ENCODE data around the gene CACNA1D.

CACNA1D gene

DNA sequence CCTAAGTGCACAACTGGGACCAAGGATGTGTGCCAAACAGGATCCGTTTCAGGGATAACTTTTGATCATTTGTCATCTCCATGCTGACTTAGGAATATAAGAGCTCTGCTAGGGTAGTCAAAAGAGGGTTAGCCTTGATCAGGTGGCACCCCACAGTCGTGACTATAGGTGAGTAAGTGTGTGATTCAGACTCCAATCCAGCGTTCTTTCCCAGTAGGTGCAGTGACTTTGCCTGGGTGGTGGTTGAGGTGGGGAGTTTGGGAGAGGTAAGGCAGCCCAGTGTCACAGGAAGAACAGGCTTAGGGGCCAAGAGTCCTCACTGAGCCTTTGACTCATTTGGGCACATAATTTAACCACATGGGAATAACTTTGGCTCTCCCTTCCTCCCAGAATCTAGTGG lies 300.8 kb downstream of the CACNA1D start:
- no peak for DNase-seq

DNA sequence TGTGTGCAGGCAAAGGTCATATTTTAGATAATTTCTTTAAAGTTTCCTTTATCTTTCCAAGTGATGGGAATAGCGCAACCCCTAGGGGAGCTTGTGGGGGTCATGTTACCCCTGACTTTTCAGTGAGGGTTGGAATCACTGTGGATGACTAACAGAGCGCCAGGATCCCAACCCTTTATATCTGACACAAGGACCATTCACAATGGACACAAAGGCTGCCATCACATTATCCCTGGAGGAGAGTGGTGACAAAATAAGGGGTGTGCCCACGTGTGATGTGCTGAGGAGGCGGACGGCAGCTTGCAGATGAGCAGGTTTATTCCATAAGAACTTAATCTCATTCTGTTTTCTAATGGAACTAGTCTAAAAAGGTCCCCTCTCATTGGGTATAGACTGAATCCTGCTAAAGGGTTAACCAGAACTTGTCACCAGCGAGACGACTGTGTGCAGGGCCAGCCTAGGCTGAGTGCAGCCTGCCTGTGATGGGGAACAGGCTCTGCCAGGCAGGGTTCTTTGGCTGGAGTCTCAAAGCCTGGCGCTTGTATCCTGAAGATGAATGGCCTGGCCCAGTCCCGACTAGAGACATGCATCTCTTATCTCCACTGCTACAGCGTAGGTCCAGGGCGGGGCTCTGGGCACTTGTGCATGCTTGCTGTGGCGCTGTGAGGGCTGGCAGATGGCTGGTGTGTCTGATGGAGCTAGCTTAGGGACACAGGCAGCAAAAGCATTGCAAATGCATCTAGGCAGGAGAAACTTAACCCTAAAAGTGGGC lies 301.6 kb downstream of the CACNA1D start:
- DNase-seq: no peak

DNA sequence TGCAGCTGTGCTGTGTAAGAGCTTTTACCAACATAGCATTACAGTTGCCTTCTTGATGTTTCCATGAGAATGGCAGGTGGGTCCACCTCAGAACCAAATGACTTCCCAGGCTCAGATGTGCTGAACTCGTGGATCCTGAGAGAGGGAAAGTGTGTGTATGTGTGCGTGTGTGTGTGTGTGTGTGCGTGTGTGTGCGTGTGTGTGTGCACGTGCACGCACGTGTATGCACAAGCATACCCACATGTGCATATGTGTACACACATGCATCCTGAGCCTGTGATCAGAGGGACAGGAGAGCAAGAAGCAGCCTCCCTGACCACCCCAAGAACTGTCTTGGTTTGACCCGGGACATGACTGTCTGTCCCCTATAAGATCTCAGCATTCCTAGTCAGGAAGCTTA lies 303.7 kb downstream of the CACNA1D start:
- no peak for DNase-seq

DNA sequence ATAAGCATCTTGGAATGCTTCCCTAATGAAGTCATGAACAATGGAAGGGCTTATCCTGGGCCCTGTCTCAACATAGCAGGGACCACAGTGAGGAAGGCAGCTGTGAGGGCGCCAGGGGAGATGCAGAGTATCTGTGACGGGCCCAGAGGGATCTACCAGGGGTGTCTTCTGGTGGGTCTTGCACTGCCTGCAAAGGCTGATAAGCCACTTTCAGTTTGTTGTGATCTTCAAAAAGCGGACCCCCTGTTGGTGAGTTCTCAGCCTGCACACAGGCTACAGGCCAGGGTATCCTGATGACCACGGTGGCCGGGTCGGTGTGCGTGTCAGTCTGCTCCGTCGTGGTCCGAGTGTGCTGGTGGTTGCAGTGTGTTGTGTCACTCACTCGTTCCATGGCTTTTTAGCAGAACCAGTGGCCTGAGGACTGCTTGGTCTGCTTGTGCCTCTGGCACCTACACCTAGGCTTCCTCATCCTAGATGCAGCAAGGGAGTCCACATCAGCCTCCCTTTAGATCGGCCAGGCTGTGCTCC lies 305.0 kb downstream of the CACNA1D start:
- DNase-seq: no peak

DNA sequence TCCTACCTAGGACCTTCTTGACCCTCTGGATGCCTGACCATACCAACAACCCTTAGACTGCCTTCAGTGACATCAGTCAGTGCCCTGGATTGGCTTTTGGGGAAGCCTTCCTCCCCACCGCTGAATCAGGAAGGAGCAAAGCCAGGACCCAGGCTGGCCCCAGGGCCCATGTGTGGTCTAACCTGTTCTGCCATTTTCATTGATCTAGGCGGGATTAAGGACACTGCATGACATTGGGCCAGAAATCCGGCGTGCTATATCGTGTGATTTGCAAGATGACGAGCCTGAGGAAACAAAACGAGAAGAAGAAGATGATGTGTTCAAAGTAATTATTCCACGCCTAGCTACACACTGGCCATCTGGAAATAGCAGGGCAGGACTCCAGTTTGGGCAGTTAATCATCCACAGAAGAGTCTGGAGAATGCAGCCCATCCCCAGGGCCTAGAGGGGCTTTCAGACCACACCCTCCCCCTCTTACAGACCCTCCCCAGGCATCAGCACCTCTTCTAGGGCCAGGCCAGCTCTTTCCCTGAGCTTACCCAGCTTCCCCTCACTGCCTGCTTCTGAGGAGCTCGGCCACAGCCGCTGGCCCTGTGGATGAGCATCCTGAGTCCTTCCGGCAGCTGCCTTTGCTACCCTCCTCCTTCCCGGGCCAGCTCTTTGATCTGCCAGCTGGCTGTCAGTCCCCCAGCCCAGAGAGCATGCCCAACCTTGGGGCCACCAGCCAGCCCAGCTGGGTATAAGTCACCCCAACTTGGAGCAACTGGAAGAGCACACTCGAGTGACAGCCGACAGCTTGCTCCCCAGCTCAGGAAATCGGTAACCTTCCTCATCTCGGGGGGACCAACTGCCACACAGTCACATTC lies 305.9 kb downstream of the CACNA1D start:
- DNase-seq: no peak

DNA sequence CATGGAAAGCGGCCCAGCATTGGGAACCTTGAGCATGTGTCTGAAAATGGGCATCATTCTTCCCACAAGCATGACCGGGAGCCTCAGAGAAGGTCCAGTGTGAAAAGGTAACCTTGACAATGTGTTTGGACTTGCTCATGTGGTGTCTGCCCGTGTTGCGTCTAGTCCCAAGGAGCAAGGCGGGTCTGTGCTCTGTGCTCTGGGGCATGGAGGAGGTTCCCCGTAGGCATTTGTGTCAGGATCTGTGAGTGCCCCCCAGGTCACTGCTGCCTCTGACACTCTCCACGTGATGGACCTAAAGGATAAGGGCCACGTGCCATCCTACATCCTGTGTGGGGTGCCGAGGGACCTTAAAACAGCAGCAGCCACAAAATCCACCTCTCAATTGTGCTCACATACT lies 306.9 kb downstream of the CACNA1D start:
- no peak for DNase-seq

DNA sequence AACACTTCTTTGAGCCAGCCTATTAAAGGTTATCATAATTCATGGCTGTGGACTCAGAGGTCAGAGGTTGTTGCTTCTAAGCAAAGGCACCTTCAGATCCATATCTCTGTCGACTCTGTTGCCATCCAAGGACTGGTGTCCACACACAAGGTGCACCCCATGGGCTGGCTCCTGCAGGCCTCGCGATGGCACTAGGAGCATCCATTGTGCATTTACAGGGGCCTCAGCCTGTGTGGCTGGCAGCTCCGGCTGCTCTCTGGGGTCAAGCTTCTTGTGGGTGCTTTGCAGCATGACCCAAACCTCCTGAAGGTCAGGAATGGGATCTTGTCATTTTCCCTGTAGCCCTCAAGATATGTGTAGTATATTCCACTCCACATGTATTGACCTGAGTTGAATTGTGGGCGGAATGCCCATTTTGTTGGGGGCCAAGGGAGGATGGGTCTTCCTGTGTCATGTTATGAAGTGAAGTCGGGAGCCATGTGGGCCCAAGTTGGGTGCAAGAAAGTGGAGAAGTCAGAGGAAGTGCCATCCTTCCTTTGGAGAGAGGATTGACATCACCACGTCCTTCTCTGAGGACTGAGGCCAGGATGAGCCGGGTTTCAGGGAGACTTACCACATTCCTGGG lies 308.0 kb downstream of the CACNA1D start:
- DNase-seq: no peak

DNA sequence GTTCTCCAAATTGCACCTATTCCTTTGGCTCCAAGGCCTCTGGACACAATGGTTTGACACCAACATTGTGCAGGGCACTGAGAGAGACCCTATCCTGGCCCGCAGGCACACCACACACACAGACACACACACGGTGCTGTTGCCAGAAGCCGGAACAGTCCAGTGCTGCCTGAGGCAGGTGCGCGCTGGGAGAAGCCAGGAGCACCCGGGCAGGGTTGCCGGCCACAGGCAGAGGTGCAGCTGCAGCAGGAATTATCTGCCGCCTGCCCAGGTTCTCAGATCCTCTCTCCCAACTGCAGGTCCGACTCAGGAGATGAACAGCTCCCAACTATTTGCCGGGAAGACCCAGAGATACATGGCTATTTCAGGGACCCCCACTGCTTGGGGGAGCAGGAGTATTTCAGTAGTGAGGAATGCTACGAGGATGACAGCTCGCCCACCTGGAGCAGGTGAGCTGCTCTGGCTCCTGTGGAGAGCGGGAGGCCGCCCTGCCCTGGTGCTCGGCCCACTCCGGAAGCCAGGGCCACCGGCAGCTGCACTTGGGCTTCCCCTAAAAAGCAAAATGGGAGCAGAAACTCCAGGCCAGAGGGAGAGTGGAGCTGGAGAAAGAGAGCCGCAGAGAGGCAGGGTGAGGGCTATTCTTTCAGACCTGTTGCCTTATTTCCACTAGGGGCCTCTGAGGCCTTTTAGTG lies 308.9 kb downstream of the CACNA1D start:
- DNase-seq: no peak

DNA sequence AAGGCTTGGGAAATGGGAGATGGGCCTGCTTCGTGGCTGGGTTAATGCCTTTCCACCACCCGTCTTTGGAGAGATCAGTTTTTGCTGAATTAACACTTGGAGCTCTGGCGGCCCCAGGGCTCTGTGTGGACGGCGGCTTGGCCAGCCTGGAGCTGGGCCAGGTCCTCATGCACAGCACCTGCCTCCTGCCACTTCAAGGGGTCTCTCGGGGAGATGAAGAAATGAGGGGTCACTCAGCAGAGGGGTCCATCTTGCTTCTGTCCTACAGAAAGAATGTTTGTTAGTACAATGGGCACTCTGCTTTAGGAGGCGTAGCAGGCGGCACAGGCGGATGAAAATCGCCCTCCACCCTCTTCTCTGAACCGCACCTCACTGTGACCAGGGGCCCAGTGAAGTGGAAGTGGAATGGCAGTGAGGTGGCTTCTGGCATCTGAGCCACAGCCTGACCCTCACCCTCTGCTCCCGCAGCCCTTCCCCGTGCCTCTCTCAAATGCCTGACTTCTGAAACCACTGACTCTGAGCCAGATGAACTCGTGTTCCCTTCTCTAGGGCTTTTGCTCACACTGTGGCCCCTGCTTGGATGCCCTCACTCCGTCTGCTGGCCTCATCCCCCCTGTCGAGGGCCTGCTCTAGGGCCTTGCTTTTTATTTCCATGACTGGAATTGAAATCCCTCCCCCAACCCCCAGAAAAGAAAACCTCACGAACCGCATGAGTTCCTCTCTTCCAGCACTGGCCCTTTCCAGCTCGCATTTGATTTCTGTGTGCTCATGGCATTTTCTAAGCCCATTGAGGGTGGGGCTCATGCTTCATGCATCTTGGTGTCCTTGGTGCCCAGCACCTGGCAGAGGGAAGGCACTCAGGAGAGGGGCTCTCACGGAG lies 309.6 kb downstream of the CACNA1D start:
- DNase-seq: no peak

DNA sequence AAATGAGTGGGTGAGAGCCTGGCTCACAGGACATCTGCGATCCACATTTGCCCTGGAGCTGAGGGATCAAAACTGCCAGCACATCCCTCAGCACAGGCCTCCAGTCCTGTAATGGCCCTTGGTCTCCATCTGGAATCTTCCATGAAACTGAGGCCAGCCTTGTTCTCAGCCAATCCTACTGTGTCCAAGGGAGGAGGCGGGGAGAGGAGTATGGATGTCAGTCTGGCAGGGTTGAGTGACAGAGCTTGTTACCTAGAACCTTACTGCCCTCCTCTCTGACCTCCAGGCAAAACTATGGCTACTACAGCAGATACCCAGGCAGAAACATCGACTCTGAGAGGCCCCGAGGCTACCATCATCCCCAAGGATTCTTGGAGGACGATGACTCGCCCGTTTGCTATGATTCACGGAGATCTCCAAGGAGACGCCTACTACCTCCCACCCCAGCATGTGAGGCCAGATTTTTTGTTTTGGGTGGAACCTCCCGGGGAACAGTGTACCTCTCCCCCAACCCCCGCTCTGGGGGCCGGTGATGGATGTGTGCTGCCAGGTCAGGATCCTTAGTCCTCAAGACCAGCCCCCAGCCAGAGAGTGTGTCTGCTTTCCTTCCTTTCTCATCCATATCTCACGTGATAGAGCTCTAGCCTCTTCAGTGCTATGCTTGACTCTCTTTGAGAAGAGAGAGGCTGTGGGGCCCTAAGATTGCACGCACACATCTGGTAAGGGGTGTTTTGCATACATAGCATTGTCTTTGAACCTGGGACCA lies 310.5 kb downstream of the CACNA1D start:
- no peak for DNase-seq

DNA sequence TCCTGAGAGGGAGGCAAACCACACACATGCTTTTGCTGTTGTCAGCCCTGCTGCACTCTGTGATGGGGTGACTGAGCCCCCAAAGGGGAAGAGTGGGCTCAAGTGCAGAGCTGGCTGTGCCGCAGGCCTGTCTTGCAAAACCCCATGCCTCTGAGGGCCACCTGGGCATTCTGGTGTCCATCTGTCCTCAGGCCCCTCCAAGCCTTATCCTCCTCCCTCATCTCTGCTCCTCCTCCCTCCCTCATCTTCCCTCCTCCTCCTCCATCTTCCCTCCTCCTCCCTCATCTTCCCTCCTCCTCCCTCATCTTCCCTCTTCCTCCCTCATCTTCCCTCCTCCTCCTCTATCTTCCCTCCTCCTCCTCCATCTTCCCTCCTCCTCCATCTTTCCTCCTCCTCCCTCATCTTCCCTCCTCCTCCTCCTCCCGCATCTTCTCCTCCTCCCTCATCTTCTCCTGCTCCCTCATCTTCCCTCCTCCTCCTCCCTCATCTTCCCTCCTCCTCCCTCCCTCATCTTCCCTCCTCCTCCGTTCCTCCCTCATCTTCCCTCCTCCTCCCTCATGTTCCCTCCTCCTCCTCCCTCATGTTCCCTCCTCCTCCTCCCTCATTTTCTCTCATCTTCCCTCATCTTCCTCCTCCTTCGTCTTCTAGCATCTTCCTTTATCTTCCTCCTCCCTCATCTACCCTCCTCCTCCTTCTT lies 311.2 kb downstream of the CACNA1D start:
- no peak for DNase-seq

DNA sequence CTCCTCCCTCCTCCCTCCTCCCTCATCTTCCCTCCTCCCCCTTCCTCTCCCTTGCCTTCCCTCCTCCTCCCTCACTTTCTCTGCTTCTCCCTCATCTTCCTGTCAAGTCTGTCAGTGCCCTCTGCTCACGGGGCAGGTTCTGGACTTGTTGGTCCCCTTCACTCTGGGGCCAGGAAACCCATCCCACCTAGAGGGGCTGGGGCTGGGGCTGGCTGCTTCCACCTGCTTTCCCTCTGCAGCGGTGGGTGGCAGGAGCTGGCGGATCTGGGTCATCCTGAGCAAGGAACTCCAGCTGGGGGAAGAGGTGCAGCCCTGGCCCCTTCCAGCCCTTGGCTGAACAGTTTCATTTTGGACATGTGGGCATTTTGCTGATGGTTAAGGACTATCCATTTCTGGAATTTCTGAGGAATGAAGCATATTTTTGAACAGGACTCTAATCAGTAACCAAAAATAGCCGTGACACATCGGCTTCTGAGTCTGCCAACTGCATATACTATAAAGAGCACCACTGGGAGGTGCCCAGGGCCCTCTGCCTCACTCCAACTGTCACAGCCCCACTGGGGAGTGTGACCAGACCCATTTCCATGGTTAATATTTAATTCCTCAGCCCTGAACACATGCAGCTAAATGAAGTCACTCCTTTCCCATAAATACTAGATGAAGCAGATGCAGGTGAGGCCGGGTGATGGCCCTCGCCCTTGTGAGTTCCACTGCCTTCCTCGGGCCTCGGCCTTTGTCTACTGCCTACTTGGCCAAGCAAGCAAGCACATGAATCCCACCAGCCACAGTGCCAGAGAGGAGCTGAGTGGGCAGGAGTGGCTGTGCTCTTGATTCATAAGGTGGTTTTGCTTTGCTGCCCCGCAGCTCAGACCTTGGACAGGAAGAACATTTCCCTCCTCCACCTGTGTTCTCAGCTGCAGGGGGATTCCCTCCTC lies 312.0 kb downstream of the CACNA1D start:
- DNase-seq: no peak

DNA sequence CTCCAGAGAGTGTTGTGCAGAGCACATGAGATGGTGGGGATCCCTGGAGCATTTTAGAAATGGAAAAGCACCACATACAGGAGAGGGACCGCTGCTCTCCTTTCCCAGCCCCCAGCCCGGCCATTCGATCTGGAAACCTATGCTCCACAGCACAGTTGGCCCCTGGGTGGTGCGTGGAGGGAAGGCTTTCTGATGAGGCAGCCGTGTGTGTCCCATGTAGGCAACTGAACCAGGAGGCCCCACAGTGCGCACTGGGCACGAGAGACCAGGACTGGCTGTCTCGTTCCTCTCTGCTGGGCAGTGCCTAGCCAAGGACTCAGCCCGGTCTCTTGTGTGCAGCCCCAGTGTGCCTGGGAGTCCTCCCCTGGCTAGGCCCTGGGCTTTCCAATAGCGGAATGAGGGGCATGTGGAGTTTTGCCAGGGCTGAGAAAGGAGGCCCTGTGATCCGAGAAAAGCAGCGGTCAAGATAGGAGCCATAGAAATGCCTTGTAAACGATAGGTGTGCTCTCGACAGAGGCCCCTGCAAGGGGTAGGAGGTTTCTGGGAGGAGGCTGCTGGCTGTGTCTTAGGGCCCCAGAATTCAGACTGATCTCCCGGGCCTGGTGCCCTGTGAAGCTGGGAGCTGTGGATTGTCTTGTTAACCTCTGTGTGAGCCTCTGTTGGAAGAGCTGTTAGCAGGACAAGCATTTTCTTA lies 312.9 kb downstream of the CACNA1D start:
- DNase-seq: no peak

DNA sequence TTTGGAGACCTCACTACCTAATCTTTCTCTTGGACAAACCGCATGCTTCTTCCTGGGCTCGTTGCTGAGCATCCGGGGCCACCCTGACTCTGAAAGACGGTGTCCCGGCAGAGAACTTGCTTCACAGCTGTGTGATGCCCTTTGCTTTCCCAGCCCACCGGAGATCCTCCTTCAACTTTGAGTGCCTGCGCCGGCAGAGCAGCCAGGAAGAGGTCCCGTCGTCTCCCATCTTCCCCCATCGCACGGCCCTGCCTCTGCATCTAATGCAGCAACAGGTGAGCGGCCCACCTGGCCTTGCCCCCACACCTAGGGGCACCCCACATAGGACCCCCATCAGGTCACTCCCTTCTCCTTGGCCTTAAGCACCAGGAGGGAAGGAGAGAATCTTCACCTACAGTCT lies 314.1 kb downstream of the CACNA1D start:
- no peak for DNase-seq

DNA sequence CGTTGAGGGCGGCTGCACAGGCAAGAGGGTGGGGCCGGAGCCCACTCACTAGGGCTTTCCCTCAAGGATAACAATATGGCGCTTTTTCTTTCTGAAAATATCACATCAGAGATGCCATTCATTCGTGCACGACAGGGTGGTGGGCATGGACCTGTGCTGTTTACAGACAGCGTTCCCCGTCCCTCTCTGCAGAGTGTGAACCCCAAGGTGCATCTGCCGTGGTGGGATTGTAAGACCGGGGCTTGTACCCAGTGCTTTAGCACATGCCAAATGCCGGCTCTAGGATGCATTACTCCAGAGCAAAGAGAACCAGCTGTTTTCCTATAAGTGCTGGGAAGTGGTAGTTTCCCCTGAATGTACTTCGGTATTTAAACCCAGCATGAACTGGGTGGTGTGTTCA lies 314.9 kb downstream of the CACNA1D start:
- DNase-seq: no peak

DNA sequence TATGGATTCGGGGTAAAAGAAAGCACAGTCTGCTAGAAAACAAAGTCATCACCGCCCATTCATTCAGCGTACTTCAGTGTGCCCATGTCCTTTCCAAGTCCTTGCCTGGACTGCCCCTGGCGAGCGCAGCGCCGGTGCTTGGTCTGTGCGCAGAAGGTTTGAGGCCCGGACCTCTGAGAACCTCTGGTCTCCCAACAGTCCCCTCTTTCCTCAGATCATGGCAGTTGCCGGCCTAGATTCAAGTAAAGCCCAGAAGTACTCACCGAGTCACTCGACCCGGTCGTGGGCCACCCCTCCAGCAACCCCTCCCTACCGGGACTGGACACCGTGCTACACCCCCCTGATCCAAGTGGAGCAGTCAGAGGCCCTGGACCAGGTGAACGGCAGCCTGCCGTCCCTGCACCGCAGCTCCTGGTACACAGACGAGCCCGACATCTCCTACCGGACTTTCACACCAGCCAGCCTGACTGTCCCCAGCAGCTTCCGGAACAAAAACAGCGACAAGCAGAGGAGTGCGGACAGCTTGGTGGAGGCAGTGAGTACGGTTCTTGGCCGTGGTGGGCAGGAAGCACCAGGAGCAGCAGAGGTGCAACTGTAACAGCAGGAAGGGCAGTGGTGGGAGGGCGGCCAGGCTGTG lies 315.5 kb downstream of the CACNA1D start:
- DNase-seq: no peak

DNA sequence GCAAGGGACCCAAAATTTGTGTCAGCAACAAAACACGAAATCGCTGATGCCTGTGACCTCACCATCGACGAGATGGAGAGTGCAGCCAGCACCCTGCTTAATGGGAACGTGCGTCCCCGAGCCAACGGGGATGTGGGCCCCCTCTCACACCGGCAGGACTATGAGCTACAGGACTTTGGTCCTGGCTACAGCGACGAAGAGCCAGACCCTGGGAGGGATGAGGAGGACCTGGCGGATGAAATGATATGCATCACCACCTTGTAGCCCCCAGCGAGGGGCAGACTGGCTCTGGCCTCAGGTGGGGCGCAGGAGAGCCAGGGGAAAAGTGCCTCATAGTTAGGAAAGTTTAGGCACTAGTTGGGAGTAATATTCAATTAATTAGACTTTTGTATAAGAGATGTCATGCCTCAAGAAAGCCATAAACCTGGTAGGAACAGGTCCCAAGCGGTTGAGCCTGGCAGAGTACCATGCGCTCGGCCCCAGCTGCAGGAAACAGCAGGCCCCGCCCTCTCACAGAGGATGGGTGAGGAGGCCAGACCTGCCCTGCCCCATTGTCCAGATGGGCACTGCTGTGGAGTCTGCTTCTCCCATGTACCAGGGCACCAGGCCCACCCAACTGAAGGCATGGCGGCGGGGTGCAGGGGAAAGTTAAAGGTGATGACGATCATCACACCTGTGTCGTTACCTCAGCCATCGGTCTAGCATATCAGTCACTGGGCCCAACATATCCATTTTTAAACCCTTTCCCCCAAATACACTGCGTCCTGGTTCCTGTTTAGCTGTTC lies 316.9 kb downstream of the CACNA1D start:
- no peak for DNase-seq

Data from cortex of kidney (tissue), 1 donor.